ENCODE measurements around the gene CECR2.

CECR2 gene

DNA sequence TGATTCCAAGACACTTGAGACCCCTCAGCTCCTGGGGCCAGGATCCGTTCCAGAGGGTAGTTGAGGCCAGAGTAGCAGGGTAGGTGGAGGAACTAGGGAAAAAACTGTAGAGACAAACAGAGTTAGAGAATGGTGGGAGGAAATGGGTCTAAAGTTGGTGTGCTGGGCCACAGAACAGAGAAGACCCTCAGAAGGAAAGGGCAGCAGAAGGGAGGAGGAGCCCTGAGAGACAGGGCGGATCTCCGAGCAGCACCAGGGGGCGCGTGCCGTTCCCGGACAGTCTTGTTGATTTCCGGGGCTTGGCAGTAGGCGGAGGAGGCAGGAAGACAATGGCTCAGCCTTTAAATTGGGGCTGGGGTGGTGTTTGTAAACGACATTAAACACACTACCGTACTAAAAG lies 2.4 kb upstream of the CECR2 start:
- DNase-seq (ENCODE audit: extremely low read depth in 1 of 2, low read depth in 1 of 2), result no peak

DNA sequence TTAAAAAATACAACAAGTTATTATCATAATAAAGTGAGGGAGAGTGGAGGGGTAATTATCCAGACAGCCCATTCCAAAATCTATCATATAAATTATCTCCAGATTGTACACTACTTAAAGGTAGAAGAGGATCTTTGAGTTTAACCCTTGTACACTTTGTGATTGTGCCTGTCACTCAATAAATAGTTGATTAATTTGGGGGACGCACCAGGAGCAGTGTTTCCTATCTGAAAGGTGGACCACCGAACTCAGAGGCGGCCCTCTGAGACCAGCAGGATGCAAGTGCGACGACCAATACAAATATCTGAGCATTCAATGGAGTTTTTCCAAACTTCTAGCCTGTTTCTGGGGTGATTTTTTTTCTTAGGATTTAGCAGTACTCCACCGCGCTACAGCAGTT lies 1.1 kb upstream of the CECR2 start:
- no peak for DNase-seq (ENCODE audit: extremely low read depth in 1 of 2, low read depth in 1 of 2)

DNA sequence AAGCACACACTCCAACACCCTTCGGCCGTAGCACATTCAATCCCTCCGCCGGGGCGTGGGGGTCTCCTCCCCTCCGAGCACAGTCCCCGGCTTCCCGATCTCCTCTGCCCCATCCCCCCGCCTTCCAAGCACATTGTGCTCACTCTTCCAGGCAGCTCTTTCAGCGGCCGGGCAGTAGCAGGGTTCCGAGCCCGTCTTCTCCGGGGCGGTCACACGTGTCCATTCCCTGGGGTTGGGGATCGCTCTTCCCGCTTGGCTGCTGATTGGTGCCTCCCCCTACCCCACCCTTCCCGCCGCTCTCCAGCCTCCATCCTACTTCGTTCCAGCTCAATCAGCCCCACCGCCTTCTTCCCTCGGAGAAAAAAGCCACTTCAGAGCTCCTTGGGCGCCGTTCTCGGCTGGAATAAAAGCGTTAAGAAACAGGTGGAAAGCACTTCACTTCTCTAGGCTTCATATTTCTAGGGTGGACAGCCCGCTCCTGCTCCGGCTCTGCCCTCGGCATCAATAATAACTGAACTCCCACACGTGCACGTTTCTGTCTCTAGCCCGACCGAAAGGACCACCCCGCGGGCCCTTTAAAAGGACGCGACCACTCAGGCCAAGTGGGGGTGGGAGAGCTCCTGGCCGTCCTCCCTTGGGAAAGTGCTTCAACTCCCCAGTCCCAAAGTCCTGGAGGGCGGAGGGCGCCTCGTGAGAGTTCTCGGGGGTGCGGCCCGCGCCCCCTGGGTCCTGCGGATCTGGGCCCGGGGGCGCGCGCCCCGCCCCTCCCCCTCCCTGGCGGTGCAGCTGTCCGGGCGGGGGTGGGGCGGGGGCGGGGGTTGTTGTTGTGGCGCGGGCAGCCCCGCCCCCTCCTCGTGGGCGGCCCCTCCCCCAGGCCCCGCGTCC lies 464 bp upstream of the CECR2 start:
- no peak for DNase-seq (ENCODE audit: extremely low read depth in 1 of 2, low read depth in 1 of 2)

DNA sequence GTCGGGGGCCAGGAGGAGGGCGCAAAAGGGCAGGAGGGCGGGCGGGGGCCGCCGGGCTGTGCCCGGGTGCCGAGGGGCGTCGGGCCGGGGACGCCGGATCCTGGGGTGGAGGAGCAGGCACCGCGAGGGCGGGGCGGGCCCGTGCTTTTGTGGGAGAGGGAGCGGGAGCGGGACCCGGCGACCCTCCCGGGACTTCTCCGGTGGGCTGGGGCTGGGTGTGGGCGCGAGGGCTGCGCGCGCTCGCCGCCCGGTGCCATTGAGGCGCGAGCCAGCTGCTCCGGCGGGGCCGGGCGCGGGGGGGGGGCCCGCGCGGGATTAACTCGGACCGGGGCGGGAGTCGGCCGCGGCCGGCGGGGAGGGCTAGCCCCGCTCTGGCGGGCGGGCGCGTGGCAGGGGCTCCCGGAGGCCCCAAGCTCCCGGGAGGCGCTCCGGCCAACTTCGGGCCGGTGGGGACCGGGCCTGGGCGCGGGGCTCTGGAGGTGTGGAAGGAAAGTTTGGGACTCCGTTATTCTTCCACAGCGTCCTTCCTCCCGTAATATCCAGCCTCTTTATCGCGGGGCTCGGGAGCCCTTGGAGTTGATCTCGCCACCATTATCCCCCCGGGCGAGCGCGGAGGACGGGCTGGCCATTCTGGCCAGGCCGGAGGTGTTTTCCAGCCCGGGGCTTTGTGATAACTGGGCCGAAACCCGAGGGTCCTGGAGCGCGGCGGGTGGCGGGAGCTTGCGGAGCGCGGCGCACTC lies 936 bp downstream of the CECR2 start:
- no peak for DNase-seq (ENCODE audit: extremely low read depth in 1 of 2, low read depth in 1 of 2)

DNA sequence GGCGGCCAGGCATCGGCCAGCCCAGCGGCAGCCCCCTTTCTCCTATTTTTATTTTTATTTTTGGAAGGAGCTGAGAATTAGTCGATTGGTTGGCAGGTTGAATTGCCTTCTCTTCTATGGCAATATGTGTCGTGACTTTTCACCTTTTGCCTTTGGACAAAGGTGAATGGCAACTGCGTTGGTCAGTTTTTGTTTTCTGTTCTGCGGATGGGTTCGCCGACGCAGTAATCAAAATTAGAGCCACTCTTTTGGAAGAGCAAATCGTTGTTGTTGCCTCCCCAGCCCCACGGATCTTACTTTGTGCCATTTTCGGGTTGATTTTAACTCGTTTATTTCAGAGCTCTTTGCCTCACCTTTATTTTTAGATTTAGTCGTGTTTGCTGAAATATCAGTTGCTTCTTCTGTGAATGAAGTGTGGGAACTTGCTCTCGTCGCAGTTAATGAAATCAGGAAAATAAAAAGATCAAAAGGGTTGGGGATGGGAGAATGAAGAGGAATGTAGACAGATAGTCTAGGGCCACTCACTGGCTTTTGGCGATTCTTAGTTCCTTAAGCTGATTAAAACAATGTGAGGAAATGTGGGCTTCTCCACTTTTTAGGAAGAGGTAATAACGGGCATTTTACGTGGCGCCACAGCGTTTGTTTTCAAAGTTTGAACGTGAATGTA lies 1.6 kb downstream of the CECR2 start:
- DNase-seq (ENCODE audit: extremely low read depth in 1 of 2, low read depth in 1 of 2), result no peak

DNA sequence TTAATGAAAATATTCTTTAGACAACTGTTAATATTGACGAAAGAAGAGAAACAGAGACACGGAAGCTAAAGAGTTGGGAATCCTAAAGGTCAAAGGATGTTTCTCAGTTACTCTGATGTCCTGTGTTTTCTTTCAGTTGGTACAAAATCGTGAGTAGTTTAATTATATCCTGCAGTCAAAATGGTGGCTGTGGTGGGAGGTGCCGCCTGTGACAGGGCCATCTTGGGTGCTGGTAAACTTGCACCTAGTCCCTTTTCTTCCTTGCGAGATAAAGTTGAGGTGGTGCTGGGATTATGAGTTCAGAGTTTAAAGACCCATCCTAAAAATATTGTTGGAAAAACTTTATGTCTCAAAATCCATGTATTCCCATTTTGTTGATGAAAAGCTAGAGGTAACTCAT lies 2.2 kb downstream of the CECR2 start:
- DNase-seq (ENCODE audit: extremely low read depth in 1 of 2, low read depth in 1 of 2), result no peak

DNA sequence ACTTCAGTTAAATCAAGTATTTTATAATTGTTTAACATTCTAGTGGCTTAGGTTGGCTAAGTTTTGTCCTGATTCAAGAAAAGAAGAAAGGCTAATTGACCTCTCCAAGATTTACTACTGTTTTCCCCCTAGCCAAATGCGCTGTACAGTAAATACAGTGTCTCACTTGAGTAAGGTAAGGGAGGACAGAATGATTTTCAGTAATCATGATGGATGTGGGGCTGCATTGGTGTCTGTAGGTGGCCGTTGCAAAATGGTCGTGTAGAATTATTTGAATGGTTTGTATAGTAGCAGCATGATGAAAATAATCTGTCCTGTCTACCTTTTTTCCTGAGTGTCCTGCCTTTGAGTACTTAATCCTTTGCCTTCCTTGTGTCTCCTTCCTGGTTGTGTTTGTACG lies 4.6 kb downstream of the CECR2 start:
- DNase-seq (ENCODE audit: extremely low read depth in 1 of 2, low read depth in 1 of 2), result no peak

DNA sequence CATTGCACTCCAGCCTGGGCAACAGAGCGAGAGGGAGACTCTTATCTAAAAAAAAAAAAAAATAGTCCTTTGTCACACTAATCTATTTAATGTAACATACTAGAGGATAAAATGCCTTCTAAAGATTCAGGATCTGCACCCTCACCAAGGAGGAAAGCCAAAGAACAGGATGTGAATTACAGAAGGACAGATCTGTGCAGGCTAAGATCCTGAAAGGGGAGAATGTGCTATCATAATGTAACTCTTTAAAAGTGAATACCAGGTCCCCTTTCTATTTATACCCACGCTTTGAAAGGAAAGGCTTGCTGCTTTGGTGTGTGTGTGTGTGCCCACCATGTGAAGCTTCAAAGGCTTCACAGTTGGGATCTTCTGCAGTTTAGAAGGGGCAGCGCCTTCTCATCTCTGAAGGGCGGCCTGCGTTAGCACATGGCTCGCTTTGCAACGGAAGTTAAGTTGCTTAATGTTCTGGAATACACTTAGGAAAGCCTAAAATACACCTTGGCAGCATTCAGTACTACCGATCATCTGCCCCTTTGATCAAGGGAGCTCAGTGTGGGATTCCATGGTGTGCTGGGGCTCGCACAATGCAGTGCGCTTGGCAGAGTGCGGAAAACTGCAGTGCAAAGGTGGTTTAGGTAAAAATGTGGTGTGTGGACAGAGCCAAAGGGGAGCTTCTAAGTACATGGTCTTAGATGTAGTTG lies 6.8 kb downstream of the CECR2 start:
- DNase-seq (ENCODE audit: extremely low read depth in 1 of 2, low read depth in 1 of 2), result no peak

DNA sequence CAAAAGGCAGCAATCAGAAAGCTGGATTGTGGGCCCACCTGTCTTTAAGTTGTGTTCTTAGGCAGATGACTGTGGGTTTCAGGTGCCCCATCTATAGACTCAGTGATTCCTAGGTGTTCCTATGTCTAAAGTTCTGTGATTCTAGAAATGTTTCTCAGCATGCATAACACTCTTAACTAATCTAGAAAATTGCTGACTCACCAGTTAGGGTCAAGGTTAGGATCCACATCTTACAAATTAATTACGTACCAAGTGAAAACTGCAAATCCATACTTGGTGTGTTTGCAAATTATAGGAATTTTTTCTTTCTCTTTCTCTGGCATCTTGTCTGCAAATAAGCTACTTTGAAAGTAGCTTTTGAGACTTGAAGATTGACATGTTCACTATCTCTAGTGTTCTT lies 7.7 kb downstream of the CECR2 start:
- no peak for DNase-seq (ENCODE audit: extremely low read depth in 1 of 2, low read depth in 1 of 2)

DNA sequence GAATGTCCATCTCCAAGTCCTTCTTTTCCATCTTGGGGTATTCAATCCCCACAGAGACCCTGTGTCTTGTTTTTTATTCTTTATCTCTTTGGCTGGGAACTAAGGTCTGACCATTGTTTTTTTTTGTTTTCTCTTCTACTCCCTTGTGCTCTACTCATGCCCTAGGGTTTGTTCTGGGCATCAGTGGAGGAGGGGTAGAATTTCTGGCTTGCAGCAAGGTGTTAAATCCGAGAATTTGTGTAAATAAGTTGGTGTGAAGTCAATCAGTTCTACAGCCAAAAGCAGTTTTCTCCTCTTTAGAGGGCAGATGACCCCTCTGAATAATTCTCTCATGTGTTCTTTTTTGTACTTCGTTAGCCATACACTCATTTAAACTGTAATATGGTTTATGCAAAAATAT lies 10.7 kb downstream of the CECR2 start:
- no peak for DNase-seq (ENCODE audit: extremely low read depth in 1 of 2, low read depth in 1 of 2)

DNA sequence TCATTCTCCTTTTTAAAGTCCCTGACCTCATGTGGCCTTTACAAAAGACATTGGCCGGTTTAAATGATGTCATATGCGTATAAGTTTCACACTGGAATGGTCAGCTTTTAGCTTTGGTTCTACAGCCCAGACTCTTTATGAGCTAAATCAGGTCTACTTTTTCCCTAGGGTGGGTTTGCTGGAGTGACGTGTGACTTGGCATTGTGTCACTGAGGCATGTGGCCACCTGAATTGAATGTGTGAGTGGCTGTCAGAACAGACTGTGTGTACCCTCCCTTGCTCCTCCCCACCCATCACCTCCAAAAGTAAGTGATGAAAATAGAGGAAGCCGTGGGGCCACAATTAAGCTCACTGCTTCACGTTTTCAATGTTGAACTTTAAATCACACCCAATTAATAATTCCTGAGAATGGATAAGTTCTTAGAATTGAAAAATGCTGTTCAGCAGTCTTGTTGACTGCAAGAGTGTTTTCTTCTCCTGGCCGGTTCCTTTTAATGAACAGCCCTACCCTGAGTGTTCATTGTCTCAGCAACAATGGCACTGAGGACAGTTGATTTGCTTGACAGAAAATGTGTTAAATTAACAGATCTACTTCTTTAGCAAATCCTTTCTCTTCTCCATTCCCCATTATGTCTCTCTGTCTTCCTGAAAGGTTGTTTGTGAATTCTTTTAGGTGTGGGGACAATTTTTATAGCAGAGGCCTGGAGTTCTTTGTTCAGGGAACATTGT lies 11.3 kb downstream of the CECR2 start:
- no peak for DNase-seq (ENCODE audit: extremely low read depth in 1 of 2, low read depth in 1 of 2)

DNA sequence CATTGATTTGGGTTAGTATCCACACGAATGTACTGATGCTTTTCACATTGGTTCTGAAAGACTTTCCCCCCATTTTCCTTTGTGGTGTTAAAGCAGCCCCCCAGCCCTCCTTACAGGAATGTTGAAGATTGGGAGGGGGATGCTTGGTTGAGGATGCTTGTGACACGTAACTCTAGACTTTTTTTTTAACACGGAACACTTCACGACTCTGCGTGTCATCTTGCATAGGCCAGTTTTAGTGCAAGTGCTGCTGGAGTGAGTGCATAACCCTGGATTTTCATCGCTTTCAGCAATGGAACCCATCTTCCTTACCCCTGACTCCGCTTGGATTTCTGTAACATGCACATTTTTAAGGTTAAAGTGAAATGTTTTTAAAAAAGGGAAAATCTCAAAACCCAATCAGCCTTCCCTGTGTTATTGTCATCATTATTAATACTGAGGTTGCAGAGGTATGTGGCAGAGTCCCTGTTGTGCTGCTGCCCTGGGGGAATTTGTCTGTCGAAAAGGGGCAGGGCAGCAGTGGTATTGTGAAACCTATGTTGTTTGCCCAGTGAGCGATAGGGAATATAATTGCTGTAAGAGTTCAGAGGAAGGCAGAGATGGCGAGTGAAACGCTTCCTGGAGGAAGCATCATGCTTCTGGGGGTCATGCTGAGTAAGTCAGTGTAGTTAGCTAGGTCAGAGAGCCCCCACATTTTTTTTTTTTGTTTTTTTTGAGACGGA lies 12.1 kb downstream of the CECR2 start:
- DNase-seq (ENCODE audit: extremely low read depth in 1 of 2, low read depth in 1 of 2), result no peak

DNA sequence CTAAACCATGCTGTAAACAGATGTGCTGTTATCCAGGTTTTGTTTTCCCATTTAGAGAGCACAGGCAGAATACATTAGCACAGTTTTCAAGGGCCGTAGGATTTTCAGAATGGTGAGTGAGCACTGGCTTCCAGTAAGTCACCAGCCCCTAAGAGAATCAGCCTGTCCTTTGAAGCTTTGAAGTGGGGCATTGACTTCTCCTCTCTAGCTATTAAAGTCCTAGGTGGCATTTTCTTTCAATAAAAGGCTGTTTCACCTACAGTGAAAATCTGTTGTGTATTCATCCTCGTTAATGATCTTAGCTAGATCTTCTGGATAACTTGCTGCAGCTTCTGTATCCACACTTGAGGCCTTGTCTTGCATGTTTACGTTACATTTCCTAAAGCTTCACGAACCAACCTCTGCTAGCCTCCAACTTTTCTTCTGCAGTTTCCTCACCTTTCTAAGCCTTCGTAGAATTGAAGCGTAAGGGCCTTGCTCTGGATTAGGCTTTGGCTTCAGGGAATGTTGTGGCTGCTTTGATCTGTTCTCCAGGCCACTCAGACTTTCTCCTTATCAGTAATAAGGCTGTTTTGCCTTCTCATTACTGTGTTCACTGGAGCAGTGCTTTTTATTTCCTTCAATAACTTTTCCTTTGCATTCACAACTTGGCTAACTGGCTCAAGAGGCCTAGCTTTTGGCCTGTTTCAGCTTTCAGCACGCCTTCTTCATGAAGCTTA lies 15.5 kb downstream of the CECR2 start:
- no peak for DNase-seq (ENCODE audit: extremely low read depth in 1 of 2, low read depth in 1 of 2)

DNA sequence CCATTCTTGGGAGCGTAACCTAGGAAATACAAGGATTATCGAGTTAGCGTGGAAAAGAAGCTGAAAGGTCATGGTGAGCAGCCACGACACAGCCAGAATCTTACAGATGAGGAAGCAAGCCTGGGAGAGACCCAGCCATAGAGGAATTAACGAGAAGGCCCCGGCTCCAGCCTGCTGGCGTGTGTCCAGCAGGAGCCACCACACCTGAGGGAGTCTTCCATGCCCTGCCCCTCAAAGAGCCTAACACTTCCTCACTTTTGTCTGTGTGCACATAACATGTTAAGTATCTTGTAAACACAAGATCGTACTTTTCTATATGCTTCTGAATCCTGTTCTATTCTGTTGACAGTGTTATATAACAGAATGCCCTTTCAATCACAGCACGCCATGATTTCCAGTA lies 18.1 kb downstream of the CECR2 start:
- DNase-seq (ENCODE audit: extremely low read depth in 1 of 2, low read depth in 1 of 2), result no peak

DNA sequence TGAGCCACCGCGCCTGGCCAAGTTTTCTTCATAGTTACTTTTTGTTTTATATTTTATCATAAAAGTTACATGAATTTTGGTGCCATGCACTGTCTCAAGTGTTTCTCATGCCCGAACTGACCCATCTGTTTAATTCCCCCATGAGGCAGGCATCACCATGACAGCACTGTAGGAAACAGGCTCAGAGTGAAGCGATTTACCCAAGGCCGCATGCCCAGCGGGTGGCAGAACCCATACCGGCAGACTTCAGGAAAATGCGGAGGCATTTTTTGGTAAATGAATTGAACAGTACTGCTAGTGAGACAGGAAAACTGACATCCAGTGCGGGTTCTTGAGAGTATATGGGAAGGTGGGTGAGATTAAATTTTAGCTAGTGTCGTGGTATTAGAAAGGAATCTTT lies 19.0 kb downstream of the CECR2 start:
- no peak for DNase-seq (ENCODE audit: extremely low read depth in 1 of 2, low read depth in 1 of 2)

DNA sequence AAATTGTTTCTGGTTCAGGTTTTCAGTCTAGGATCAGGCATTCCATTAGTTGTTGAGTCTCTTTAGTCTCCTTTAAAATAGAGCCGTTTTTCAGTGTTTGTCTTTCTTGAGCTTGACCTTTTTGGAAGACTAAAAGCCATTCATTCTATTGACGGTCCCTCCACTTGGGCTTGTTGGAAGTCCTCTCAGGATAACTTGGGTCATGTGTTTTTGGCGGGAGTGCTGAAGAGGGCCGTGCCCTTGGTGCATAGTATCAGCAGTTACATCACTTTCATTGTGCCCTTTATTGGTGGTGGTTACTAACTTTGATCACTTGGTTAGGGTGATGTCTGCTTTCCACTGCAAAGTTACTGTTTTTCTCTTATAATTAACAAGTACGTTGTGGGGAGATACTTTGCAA lies 20.8 kb downstream of the CECR2 start:
- no peak for DNase-seq (ENCODE audit: extremely low read depth in 1 of 2, low read depth in 1 of 2)

DNA sequence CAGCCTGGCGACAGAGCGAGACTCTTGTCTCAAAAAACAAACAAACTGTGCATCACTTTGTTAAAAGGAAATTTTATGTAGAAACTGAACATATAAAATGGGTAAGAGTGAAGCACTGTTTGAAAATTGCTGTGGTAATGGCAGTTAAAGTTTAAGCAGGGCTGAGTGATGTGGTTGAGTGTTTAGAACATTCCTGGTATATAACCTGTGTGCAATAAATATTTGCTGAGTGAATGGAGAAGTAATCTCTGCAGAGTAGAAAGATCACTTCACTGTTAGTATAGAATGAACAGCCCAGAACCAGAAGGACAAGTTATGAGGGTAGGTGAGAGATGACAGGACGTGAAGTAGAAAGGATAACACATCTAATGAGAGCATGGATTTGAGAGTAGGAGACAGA lies 27.3 kb downstream of the CECR2 start:
- no peak for DNase-seq (ENCODE audit: extremely low read depth in 1 of 2, low read depth in 1 of 2)

DNA sequence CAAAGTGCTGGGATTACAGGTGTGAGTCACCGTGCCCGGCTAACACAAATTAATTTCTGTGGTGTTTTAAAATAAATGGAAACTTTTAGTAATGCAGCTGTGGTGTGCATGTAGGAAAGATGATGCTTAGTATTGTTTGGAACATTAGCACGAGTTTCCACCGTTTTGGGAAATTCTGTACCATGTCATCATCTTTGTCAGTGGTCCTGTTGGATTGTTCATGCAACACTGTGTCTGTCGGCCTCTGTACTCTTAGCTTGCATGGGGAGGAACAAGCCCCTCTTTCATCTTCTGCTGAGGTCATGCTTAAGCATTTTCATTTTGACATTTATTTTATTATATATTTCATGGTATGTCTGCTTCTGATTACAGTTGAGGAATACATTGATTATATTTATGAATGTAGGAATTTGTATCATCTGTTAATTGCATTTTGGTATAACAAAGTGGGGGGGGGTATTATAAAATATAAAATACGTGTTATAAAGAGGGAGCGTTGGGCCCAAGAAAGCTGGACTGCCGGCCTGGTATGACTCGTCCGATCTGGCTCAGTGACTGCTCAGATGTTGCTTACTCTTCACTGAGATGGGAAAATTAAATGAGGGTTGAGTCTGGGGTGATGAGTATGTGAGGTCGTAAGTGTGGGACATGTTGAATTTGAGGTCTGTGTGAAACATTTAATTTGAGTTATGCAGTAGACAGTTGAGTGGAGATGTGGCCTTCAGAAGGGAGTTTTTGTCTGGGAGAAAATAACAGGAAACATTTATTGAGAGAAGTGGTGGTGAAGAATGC lies 28.7 kb downstream of the CECR2 start:
- no peak for DNase-seq (ENCODE audit: extremely low read depth in 1 of 2, low read depth in 1 of 2)

DNA sequence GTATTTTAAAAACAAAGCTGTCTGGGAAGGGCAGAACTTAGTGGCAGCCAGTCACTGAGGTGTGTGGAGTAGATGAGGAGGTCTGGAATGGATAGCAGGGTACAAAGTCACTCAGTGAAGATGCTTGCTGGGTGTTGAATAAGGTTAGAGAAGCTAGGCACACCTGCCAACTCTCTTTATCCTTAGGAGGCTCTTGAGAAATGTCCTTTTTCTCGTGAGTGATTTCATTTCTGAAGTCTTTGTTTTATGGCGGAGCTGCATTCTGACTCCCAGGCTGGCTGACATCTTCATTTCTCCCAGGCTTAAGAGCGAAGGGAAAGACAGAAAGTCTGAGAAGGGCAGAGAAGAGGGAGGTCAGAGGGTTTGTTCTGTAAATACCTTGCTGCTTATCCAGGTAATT lies 31.0 kb downstream of the CECR2 start:
- no peak for DNase-seq (ENCODE audit: extremely low read depth in 1 of 2, low read depth in 1 of 2)
